ENCODE measurements around the gene NFATC2. TPM values are rescaled to one million over a fixed set of nuclear protein-coding genes. Genes with fewer than 3 reads are reported as not detected.

The NFATC2 gene
- total RNA-seq, 1 donor = 0.36 TPM

GRCh38 chr20:51423810-51424209 lies 118.7 kb downstream of the NFATC2 start:
- no peaks in the 10 kb centered on the region for H4K20me1 ChIP-seq (ENCODE audit: insufficient read depth, low read length)
- H3K27ac ChIP-seq (ENCODE audit: low read depth, low read length) = no peak overlapping the region
- H3K4me1 ChIP-seq (ENCODE audit: insufficient read depth, low read length) = peaks cover 14% of the 10 kb centered on the region
- no peak overlapping the region for H3K4me2 ChIP-seq (ENCODE audit: insufficient read depth, low read length)
- no peak overlapping the region for H2AFZ ChIP-seq (ENCODE audit: low read length)
- H3K79me2 ChIP-seq (ENCODE audit: insufficient read depth, low read length) = no peaks in the 10 kb centered on the region
- no peak overlapping the region for H3K4me3 ChIP-seq (ENCODE audit: insufficient read depth, low read length)
- no peaks in the 10 kb centered on the region for H3K9me3 ChIP-seq (ENCODE audit: low read depth, low read length)
- H3K27me3 ChIP-seq (ENCODE audit: insufficient read depth, low read length) = no peaks in the 10 kb centered on the region
- H3K36me3 ChIP-seq (ENCODE audit: insufficient read depth, low read length) = no peaks in the 10 kb centered on the region
- no peak for DNase-seq (ENCODE audit: insufficient read length, low spot score, missing footprints)
- TF ChIP-seq, protein P1, sequence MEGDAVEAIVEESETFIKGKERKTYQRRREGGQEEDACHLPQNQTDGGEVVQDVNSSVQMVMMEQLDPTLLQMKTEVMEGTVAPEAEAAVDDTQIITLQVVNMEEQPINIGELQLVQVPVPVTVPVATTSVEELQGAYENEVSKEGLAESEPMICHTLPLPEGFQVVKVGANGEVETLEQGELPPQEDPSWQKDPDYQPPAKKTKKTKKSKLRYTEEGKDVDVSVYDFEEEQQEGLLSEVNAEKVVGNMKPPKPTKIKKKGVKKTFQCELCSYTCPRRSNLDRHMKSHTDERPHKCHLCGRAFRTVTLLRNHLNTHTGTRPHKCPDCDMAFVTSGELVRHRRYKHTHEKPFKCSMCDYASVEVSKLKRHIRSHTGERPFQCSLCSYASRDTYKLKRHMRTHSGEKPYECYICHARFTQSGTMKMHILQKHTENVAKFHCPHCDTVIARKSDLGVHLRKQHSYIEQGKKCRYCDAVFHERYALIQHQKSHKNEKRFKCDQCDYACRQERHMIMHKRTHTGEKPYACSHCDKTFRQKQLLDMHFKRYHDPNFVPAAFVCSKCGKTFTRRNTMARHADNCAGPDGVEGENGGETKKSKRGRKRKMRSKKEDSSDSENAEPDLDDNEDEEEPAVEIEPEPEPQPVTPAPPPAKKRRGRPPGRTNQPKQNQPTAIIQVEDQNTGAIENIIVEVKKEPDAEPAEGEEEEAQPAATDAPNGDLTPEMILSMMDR (IDR thresholded peaks at IDR 0.05; ENCODE audit: extremely low read depth, low read depth, low read length) = no peak

GRCh38 chr20:51423290-51423667 lies 119.2 kb downstream of the NFATC2 start:
- Histone ChIP-seq H3K27ac (ENCODE audit: low read depth, low read length) (no peak overlapping the region), H2AFZ (ENCODE audit: low read length) (no peak overlapping the region), H3K79me2 (ENCODE audit: insufficient read depth, low read length) (no peaks in the 10 kb centered on the region), H3K9me3 (ENCODE audit: low read depth, low read length) (no peaks in the 10 kb centered on the region), H3K4me2 (ENCODE audit: insufficient read depth, low read length) (no peak overlapping the region), H3K4me1 (ENCODE audit: insufficient read depth, low read length) (peaks cover 9% of the 10 kb centered on the region), H3K4me3 (ENCODE audit: insufficient read depth, low read length) (no peak overlapping the region), H3K36me3 (ENCODE audit: insufficient read depth, low read length) (no peaks in the 10 kb centered on the region), H3K27me3 (ENCODE audit: insufficient read depth, low read length) (no peaks in the 10 kb centered on the region), H4K20me1 (ENCODE audit: insufficient read depth, low read length) (no peaks in the 10 kb centered on the region)
- TF ChIP-seq, protein P1 (IDR thresholded peaks at IDR 0.05; ENCODE audit: extremely low read depth, low read depth, low read length) = no peak
- no peak for DNase-seq (ENCODE audit: insufficient read length, low spot score, missing footprints)

GRCh38 chr20:51422514-51423289 lies 119.8 kb downstream of the NFATC2 start:
- Histone ChIP-seq H3K27me3 (ENCODE audit: insufficient read depth, low read length) (no peaks in the 10 kb centered on the region), H3K4me2 (ENCODE audit: insufficient read depth, low read length) (no peak overlapping the region), H3K36me3 (ENCODE audit: insufficient read depth, low read length) (no peaks in the 10 kb centered on the region), H2AFZ (ENCODE audit: low read length) (no peak overlapping the region), H3K4me1 (ENCODE audit: insufficient read depth, low read length) (peaks cover 4% of the 10 kb centered on the region), H3K4me3 (ENCODE audit: insufficient read depth, low read length) (no peak overlapping the region), H3K9me3 (ENCODE audit: low read depth, low read length) (no peaks in the 10 kb centered on the region), H3K79me2 (ENCODE audit: insufficient read depth, low read length) (no peaks in the 10 kb centered on the region), H4K20me1 (ENCODE audit: insufficient read depth, low read length) (no peaks in the 10 kb centered on the region), H3K27ac (ENCODE audit: low read depth, low read length) (no peak overlapping the region)
- TF ChIP-seq, protein P1 (IDR thresholded peaks at IDR 0.05; ENCODE audit: extremely low read depth, low read depth, low read length) = no peak
- DNase-seq (ENCODE audit: insufficient read length, low spot score, missing footprints) = no peak

- H3K36me3 ChIP-seq (ENCODE audit: insufficient read depth, low read length) = no peaks in the 10 kb centered on the region
- H3K4me3 ChIP-seq (ENCODE audit: insufficient read depth, low read length) = no peak overlapping the region
- H3K79me2 ChIP-seq (ENCODE audit: insufficient read depth, low read length) = no peaks in the 10 kb centered on the region
These were observed 121.7 kb downstream of the NFATC2 start for GRCh38 chr20:51420805-51421204.

More at GRCh38 chr20:51420805-51421204, 121.7 kb downstream of the NFATC2 start:
- no peak for DNase-seq (ENCODE audit: insufficient read length, low spot score, missing footprints)
- Histone ChIP-seq H3K4me1 (ENCODE audit: insufficient read depth, low read length) (peaks cover 4% of the 10 kb centered on the region), H3K9me3 (ENCODE audit: low read depth, low read length) (no peaks in the 10 kb centered on the region), H2AFZ (ENCODE audit: low read length) (no peak overlapping the region), H3K27me3 (ENCODE audit: insufficient read depth, low read length) (no peaks in the 10 kb centered on the region), H4K20me1 (ENCODE audit: insufficient read depth, low read length) (no peaks in the 10 kb centered on the region), H3K4me2 (ENCODE audit: insufficient read depth, low read length) (no peak overlapping the region), H3K27ac (ENCODE audit: low read depth, low read length) (no peak overlapping the region)
- TF ChIP-seq, protein P1 (IDR thresholded peaks at IDR 0.05; ENCODE audit: extremely low read depth, low read depth, low read length) = no peak
